ENCODE results near the gene TRAPPC10. TPM values are rescaled to one million over a fixed set of nuclear protein-coding genes. Genes with fewer than 3 reads are reported as not detected.

TRAPPC10 gene
- total RNA-seq, 1 experiment from 2014 or later = 31.5 TPM

DNA sequence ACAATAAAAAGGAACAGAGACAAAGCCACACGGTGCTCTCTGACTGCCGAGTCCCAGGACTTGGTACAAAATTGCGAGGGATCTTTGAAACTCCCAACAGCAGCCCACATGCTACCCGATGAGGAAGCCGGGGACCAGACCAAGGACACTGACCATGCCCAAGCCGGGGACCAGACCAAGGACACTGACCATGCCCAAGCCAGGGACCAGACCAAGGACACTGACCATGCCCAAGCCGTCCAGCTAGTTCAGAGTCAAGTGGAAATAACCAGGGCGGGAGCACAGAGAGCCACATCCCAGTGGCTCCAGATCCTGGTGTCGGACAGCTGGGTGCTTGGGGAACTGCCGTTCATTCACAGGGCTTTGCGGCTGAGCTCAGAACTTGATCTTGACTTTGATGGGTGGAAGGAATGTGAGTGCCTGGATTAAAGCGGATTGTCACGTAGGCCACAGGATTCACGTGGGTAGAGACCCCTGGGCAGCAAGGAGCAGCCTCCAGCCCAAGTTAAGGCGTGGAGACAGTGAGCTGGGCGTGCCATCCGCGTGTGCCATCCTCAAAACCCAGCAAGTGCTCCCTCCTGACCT is 16.5 kb upstream of the TRAPPC10 start:
- H4K20me1 ChIP-seq (ENCODE audit: insufficient read depth) = no peaks in the 10 kb centered on the region
- ATAC-seq (no peak), DNase-seq (ENCODE audit: low read depth, low spot score) (no peak)
- H3K27me3 ChIP-seq (ENCODE audit: insufficient read depth, low read length) = no peaks in the 10 kb centered on the region
- H3K4me2 ChIP-seq (ENCODE audit: low read length) = no peak overlapping the region
- H3K27ac ChIP-seq (ENCODE audit: low read depth, low read length) = no peak overlapping the region
- H3K9ac ChIP-seq (ENCODE audit: low read length) = no peak overlapping the region
- TF ChIP-seq EZH2 (IDR thresholded peaks at IDR 0.05) = no peak
- no peak for TF ChIP-seq ZFX (IDR thresholded peaks at IDR 0.05)
- TF ChIP-seq SRF (IDR thresholded peaks at IDR 0.05; ENCODE audit: low read depth) = no peak
- TF ChIP-seq EZH2phosphoT487 (IDR thresholded peaks at IDR 0.05; ENCODE audit: borderline replicate concordance) = no peak
- TF ChIP-seq, protein P1, sequence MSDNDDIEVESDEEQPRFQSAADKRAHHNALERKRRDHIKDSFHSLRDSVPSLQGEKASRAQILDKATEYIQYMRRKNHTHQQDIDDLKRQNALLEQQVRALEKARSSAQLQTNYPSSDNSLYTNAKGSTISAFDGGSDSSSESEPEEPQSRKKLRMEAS (IDR thresholded peaks at IDR 0.05) = no peak
- no peak for TF ChIP-seq JUND (IDR thresholded peaks at IDR 0.05)
- TF ChIP-seq SIN3A (IDR thresholded peaks at IDR 0.05; ENCODE audit: low read depth) = no peak
- TF ChIP-seq EGR1 (IDR thresholded peaks at IDR 0.05; ENCODE audit: low read depth) = no peak
- TF ChIP-seq, protein P2, sequence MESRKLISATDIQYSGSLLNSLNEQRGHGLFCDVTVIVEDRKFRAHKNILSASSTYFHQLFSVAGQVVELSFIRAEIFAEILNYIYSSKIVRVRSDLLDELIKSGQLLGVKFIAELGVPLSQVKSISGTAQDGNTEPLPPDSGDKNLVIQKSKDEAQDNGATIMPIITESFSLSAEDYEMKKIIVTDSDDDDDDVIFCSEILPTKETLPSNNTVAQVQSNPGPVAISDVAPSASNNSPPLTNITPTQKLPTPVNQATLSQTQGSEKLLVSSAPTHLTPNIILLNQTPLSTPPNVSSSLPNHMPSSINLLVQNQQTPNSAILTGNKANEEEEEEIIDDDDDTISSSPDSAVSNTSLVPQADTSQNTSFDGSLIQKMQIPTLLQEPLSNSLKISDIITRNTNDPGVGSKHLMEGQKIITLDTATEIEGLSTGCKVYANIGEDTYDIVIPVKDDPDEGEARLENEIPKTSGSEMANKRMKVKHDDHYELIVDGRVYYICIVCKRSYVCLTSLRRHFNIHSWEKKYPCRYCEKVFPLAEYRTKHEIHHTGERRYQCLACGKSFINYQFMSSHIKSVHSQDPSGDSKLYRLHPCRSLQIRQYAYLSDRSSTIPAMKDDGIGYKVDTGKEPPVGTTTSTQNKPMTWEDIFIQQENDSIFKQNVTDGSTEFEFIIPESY (IDR thresholded peaks at IDR 0.05; ENCODE audit: extremely low read depth, insufficient replicate concordance, low read length) = no peak
- no peak for TF ChIP-seq ATF3 (IDR thresholded peaks at IDR 0.05)
- TF ChIP-seq ZNF274 (IDR thresholded peaks at IDR 0.05; ENCODE audit: low read depth, low read length) = no peak
- TF ChIP-seq REST (IDR thresholded peaks at IDR 0.05; ENCODE audit: low read depth) = no peak
- TF ChIP-seq CBX3 (IDR thresholded peaks at IDR 0.05; ENCODE audit: low read depth) = no peak
- no peak for TF ChIP-seq CEBPB (IDR thresholded peaks at IDR 0.05; ENCODE audit: low read depth)
- no peak for TF ChIP-seq RAD21 (IDR thresholded peaks at IDR 0.05; ENCODE audit: low read depth)
- no peak for TF ChIP-seq YY1 (IDR thresholded peaks at IDR 0.05; ENCODE audit: extremely low read depth, insufficient replicate concordance, low read depth, low read length)
- no peaks in the 10 kb centered on the region for H3K9me3 ChIP-seq (ENCODE audit: control insufficient read depth in 1 of 2, insufficient read depth in 1 of 2, low read depth in 1 of 2, low read length in 2 of 2)
- CTCF ChIA-PET = no interaction called here
- BruUV-seq (replicated peaks) = no TSS peak
- no peaks in the 10 kb centered on the region for H3K79me2 ChIP-seq (ENCODE audit: insufficient read depth, low read length)
- H3K9me2 ChIP-seq (ENCODE audit: insufficient read depth) = no peaks in the 10 kb centered on the region
- no peak overlapping the region for H2AFZ ChIP-seq (ENCODE audit: low read depth, low read length, poor library complexity, severe bottlenecking)
- POLR2A ChIA-PET = no interaction called here
- no peak overlapping the region for H3K4me3 ChIP-seq (replicated peaks in 1 of 2; ENCODE audit: low read depth in 1 of 2, low read length in 2 of 2)
- no peaks in the 10 kb centered on the region for H3K4me1 ChIP-seq (ENCODE audit: control insufficient read depth in 1 of 2, insufficient read depth in 2 of 2, low read length in 2 of 2)
- H3K36me3 ChIP-seq (ENCODE audit: control insufficient read depth in 1 of 2, insufficient read depth in 2 of 2, low read length in 2 of 2) = no peaks in the 10 kb centered on the region
- RAD21 ChIA-PET (ENCODE audit: low non-redundant PET in 1 of 2, low total read pairs in 2 of 2, uncharacterized antibody in 2 of 2, unreplicated experiment in 2 of 2) = no interaction called here
- intact Hi-C loops (cut with micrococcal nuclease) = no loop called here
